HG03196 (cell line): ENCODE data around the gene CEP112.
"Not testable (repeated sequence)": the region's sequence is repeated elsewhere in the genome, so short reads cannot be mapped to it uniquely, and the experiment has no call there.

Source experiments
- ATAC-seq: cut with Tn5 transposase; IDR thresholded peaks from one replicate; pipeline ENCODE4 v1.9.1; 2021; ENCODE audit not compliant: unreplicated experiment

The CEP112 gene

GRCh38 chr17:65745241-65745640, 446.7 kb downstream of the CEP112 start:
- ATAC-seq: no peak

- ATAC-seq: no peak
Observed at GRCh38 chr17:65743308-65743655, 448.7 kb downstream of the CEP112 start.

GRCh38 chr17:65742403-65743307, 449.3 kb downstream of the CEP112 start:
- no peak for ATAC-seq

- no peak for ATAC-seq
Observed at GRCh38 chr17:65741710-65742109, 450.2 kb downstream of the CEP112 start.

- ATAC-seq: no peak
Observed at GRCh38 chr17:65739034-65739433, 452.9 kb downstream of the CEP112 start.

- no peak for ATAC-seq
Observed at GRCh38 chr17:65737451-65737850, 454.5 kb downstream of the CEP112 start.

- ATAC-seq: no peak
Observed at GRCh38 chr17:65733314-65733713, 458.6 kb downstream of the CEP112 start.

- ATAC-seq: not testable (repeated sequence)
Observed at GRCh38 chr17:65732667-65733066, 459.3 kb downstream of the CEP112 start.

GRCh38 chr17:65730711-65731169, 461.2 kb downstream of the CEP112 start:
- ATAC-seq: no peak

GRCh38 chr17:65729207-65729606, 462.7 kb downstream of the CEP112 start:
- ATAC-seq: no peak

GRCh38 chr17:65727832-65728231, 464.1 kb downstream of the CEP112 start:
- no peak for ATAC-seq

GRCh38 chr17:65727246-65727645, 464.7 kb downstream of the CEP112 start:
- no peak for ATAC-seq

- no peak for ATAC-seq
Observed at GRCh38 chr17:65723431-65724151, 468.3 kb downstream of the CEP112 start.

GRCh38 chr17:65718601-65719000, 473.3 kb downstream of the CEP112 start:
- no peak for ATAC-seq

- no peak for ATAC-seq
Observed at GRCh38 chr17:65712383-65713267, 479.3 kb downstream of the CEP112 start.

GRCh38 chr17:65711671-65712276, 480.2 kb downstream of the CEP112 start:
- no peak for ATAC-seq

GRCh38 chr17:65707780-65708179, 484.2 kb downstream of the CEP112 start:
- ATAC-seq: no peak

GRCh38 chr17:65704731-65705130, 487.2 kb downstream of the CEP112 start:
- ATAC-seq: no peak

- no peak for ATAC-seq
Observed at GRCh38 chr17:65703891-65704290, 488.0 kb downstream of the CEP112 start.

GRCh38 chr17:65699459-65699858, 492.5 kb downstream of the CEP112 start:
- ATAC-seq: no peak
